Astrocyte of the cerebellum (primary cell): ENCODE data around the gene COX6A1.

Experiments used
- DNase-seq: peaks from one replicate; pipeline ENCODE4 v3.0.0-alpha.2; 2011; ENCODE audit warnings: low read depth
- H3K4me3 ChIP-seq: 2 replicates; pipeline ENCODE4 v1.5.1; 2011; ENCODE audit warnings: mild to moderate bottlenecking, low read depth, low read length, moderate library complexity
- in situ Hi-C: cut with HindIII; loops from 2 replicates; pipeline ENCODE4 v1.10.0; 2017; ENCODE audit warnings: low sequenced_read_pairs
- TF ChIP-seq, protein P1 (sequence below): IDR thresholded peaks from 2 replicates; pipeline ENCODE4 v1.5.1; 2012; ENCODE audit warnings: low read length, low read depth, moderate library complexity, mild to moderate bottlenecking; ENCODE audit errors: missing control alignments

COX6A1 gene

GRCh38 chr12:120466560-120467315 is 28.8 kb downstream of the COX6A1 start:
- no peak overlapping the region for H3K4me3 ChIP-seq
- TF ChIP-seq, protein P1, sequence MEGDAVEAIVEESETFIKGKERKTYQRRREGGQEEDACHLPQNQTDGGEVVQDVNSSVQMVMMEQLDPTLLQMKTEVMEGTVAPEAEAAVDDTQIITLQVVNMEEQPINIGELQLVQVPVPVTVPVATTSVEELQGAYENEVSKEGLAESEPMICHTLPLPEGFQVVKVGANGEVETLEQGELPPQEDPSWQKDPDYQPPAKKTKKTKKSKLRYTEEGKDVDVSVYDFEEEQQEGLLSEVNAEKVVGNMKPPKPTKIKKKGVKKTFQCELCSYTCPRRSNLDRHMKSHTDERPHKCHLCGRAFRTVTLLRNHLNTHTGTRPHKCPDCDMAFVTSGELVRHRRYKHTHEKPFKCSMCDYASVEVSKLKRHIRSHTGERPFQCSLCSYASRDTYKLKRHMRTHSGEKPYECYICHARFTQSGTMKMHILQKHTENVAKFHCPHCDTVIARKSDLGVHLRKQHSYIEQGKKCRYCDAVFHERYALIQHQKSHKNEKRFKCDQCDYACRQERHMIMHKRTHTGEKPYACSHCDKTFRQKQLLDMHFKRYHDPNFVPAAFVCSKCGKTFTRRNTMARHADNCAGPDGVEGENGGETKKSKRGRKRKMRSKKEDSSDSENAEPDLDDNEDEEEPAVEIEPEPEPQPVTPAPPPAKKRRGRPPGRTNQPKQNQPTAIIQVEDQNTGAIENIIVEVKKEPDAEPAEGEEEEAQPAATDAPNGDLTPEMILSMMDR, result peak; percentile 74
- no peak for DNase-seq
- in situ Hi-C loops, result no loop called here

GRCh38 chr12:120467439-120467838 is 29.5 kb downstream of the COX6A1 start:
- H3K4me3 ChIP-seq, result no peak overlapping the region
- in situ Hi-C loops, result no loop called here
- no peak for DNase-seq
- TF ChIP-seq, protein P1, result no peak

GRCh38 chr12:120468325-120468820 is 30.5 kb downstream of the COX6A1 start:
- peak overlapping the region; percentile 79 for H3K4me3 ChIP-seq
- peak; percentile 8 for DNase-seq
- in situ Hi-C loops, result no loop called here
- TF ChIP-seq, protein P1, result no peak

- TF ChIP-seq, protein P1, result no peak
- peak overlapping the region; percentile 79 for H3K4me3 ChIP-seq
- in situ Hi-C loops, result no loop called here
- DNase-seq, result no peak
Measured at GRCh38 chr12:120468821-120469449, 31.0 kb downstream of the COX6A1 start.

DNA sequence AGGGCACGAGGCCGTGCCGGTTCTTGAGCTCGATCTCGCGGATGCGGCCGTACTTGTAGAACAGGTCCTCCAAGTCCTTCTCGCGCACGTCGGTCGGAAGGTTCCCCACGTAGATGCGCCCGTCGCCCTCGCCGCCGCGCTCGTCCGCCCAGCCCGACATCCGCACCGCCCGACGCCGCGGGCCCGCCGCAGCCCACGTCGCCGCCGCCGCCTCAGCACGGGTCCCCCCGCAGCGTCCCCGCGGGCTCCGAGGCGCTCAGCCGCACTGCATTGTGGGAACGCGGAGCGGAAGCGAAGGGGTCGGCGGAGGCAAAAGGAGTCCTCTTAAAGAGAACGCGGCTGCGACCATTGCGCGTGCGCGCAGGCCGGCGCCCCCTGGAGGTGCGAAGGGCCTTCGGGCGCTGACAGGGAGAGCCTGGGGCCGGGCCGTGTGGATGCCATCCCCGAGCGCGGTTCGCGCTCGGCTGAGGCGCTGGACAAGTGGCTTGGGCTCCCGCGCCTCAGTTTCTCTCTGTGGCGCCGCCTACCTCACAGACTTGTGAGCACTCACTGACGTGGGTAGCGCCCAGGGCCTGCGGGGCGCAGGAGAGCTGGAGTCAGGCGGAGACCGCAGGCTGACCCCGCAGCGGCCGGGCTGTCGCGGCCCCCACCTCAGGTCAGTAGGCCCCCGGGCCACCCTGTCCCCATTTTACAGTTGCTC is 31.7 kb downstream of the COX6A1 start, which contains the start of gene SRSF9:
SRSF9 (minus strand) TSS at position 299 of the 700 bp plus-strand sequence; CDS start at position 160, 139 bp downstream.
- DNase-seq, result peak; percentile 90
- TF ChIP-seq, protein P1, result peak; percentile 84
- in situ Hi-C loops, result no loop called here
- peak within 1 kb of the TSS; percentile 79 for H3K4me3 ChIP-seq

- in situ Hi-C loops, result no loop called here
- DNase-seq, result no peak
- TF ChIP-seq, protein P1, result no peak
- peak overlapping the region; percentile 79 for H3K4me3 ChIP-seq
Measured at GRCh38 chr12:120470150-120470784, 32.4 kb downstream of the COX6A1 start.
